ENCODE measurements around the gene KCNG2.
"Not testable (repeated sequence)": the region's sequence is repeated elsewhere in the genome, so short reads cannot be mapped to it uniquely, and the experiment has no call there.

Gene KCNG2, protein sequence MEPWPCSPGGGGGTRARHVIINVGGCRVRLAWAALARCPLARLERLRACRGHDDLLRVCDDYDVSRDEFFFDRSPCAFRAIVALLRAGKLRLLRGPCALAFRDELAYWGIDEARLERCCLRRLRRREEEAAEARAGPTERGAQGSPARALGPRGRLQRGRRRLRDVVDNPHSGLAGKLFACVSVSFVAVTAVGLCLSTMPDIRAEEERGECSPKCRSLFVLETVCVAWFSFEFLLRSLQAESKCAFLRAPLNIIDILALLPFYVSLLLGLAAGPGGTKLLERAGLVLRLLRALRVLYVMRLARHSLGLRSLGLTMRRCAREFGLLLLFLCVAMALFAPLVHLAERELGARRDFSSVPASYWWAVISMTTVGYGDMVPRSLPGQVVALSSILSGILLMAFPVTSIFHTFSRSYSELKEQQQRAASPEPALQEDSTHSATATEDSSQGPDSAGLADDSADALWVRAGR

DNA sequence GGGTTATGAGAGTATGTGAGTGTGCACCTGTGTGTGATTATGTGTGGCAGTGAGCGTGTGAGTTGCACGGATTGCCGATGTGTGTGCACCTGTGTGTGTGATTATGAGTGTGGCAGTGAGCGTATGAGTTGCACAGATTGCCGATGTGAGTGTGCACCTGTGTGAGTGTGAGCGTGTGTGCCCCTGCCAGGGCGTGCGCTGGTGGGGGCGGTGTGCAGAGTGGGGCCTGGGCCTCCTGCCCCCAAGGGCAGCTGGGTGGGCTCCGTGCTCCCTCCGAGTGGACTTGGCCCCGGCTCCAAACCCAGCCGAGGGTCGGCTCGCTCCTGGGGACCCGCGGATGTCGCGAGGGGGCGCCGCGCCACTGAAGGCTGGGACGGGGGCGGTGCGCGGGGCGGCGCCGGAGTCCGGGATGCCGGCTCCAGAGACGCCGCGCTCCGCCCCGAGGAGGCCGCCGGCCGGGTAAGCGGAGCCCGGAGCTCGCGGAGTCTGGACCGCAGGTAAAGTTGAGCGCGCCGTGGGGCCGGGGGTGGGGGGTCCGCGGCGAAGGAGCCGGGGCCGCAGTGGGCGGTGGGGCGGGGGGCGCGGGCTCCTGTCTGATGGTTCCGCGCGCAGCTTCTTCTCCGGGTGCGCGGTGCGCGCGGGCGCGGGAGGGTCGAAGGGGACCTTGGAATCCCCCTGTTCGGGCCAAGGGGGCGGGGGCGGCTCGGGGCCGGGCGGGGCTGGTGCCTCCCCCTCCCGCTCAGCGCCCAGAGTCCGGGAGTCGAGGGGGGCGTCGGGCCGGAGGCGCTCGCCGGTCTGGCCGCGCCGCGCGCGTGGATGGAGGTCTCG, at the start of gene KCNG2:
TSS of gene KCNG2 (plus strand) at position 421 of the 828 bp plus-strand sequence. CDS start 65,730 bp downstream, outside the sequence.
- DNase-seq, result peak; percentile 25 to 32

DNA sequence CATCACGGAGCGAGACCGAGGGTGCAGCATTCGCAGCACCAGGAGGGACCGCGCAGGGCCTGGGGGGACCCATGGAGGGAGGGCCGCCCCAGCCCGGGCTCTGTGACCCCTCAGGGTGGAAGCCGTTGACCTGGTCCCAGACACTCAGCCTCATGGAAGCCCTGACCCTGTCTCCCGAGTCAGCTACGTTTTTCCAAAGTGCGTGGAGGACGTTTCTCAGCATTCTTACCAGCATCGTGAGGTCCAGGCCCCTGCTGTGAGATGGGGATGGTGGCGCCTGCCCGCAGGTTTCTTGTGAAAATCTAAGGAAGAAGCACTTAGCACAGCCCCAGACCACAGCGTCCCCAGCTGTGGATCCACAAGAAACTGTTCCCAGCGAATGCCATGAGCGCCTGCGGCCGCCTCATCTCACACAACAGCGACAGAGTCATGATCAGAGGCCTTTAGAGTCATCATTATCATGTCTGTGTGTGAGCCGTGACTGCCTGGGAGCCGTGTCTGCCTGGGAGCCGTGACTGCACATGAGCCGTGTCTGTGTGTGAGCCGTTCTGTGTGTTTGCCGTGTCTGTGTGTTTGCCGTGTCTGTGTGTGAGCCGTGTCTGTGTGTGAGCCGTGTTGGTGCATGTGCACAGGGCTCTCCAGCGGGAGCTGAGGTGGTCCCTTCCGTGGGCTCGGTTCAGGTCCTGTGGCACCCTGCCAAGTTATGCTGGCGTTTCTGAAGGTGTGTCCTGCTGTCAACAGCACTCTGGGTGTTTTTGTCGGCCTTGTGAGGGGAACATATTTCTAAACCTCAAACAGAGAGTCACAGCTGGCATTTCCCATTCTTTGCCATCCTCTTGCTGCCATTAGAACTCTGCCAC, 49.2 kb upstream of the KCNG2 start:
- no peak for DNase-seq

DNA sequence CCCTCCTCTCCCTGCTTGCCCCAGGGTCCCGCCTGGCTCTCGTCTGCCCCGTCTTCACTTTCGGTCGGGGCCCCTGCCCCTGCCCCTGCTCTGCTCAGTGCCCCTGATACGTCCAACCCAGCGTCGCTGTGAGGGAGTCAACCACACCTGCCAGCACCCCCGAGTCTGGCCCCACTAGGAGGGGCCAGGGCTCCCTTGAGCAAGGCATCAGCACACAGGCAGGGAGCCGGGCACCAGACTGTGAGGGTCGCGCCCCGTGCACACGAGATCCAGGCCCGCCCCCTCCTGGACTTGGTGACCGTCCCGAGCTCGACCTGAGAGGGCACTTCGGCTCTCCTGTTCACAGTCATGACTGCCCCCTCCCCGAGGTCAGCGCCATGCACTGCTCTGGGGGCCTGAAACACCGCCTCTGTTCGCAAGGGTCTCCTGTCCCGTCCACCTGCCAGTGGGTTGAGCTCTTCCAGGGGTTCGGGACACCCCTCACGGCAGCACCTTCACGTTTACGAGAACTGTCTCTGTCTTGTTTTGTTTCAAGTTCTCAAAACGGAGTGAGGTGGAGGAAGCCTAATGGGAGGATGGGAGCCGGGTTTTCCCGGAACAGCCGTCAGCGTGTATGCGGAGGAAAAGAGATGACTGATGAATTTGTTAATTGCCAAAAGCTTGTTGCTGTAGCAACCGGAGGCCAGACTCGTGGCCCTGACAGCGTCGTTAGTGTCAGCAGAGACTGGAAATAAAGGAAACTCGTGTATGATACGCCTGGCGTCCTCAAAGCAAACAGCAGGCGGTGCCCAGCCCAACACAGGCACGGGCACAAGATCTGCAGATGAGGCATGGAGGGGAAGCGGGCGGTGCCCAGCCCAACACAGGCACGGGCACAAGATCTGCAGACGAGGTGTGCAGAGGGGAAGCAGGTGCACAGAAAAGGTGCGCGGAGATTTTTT, 48.2 kb upstream of the KCNG2 start:
- DNase-seq, result no peak

DNA sequence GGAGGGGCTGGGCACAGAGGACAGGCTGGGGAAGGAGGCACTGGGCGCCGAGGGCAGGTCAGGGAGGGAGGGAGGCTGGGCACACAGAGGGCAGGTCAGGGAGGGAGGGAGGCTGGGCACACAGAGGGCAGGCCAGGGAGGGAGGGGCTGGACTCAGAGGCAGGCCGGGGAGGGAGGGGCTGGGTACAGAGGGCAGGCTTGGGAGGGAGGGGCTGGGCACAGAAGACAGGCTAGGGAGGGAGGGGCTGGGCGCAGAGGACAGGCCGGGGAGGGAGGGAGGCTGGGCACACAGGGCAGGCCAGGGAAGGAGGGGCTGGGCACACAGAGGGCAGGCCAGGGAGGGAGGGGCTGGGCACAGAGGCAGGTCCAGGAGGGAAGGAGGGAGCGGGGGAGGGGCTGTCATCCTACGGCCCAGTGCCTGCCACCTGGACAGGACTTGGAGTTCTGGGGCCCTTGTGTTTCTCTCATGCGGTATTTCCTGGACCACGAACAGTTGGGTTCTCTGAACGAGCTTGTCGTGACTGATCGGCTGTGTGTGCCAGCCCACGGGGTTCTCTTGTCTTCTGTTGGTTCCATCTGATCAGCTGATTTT, 46.7 kb upstream of the KCNG2 start:
- no peak for DNase-seq

DNA sequence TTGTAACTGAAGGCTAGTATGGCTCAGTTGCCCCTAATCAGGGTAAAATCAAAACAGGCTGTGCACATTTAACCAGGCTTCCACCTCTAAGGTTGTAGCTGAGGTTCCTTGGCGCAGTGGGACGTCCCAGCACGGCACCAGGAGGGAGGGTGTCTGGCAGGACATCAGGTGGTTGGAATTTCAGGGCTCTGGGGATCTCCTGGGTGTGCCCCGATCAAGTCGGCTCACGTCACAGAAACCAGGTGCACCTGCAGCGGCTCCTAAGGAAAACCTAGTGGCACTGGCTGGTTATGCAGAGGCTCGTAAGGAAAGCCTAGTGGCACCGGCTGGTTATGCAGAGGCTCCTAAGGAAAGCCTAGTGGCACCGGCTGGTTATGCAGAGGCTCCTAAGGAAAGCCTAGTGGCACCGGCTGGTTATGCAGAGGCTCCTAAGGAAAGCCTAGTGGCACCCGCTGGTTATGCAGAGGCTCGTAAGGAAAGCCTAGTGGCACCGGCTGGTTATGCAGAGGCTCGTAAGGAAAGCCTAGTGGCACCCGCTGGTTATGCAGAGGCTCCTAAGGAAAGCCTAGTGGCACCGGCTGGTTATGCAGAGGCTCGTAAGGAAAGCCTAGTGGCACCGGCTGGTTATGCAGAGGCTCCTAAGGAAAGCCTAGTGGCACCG, 45.7 kb upstream of the KCNG2 start:
- DNase-seq, result not testable (repeated sequence)

DNA sequence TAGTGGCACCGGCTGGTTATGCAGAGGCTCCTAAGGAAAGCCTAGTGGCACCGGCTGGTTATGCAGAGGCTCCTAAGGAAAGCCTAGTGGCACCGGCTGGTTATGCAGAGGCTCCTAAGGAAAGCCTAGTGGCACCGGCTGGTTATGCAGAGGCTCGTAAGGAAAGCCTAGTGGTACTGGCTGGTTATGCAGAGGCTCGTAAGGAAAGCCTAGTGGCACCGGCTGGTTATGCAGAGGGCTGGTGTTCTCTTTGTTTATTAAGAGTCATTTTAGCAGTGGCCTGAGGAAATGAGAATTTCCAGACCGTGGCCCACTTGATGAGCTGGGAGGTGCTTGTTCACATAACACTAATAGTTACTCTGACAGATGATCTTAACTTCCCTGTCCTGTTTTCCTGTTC, 44.8 kb upstream of the KCNG2 start:
- not testable (repeated sequence) for DNase-seq

DNA sequence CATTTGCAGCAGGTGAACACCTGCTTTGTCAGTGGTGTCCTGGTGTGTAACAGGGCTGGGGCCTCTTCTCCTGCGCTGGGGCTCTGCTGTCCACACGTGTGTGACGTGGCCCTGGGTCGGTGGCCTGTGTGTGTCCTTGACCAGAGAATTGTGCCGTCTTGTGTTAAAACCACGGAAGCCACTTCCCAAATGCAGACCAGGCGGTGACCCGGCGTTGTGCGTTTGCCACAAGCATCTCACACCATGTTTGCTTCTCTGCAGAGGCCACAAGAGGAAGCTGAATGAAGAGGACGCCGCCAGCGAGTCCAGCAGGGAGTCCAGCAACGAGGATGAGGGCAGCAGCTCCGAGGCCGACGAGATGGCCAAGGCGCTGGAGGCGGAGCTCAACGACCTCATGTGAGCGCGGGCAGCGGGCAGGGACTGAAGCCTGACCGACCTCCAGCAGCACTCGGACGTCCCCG, 44.3 kb upstream of the KCNG2 start:
- DNase-seq, result no peak

DNA sequence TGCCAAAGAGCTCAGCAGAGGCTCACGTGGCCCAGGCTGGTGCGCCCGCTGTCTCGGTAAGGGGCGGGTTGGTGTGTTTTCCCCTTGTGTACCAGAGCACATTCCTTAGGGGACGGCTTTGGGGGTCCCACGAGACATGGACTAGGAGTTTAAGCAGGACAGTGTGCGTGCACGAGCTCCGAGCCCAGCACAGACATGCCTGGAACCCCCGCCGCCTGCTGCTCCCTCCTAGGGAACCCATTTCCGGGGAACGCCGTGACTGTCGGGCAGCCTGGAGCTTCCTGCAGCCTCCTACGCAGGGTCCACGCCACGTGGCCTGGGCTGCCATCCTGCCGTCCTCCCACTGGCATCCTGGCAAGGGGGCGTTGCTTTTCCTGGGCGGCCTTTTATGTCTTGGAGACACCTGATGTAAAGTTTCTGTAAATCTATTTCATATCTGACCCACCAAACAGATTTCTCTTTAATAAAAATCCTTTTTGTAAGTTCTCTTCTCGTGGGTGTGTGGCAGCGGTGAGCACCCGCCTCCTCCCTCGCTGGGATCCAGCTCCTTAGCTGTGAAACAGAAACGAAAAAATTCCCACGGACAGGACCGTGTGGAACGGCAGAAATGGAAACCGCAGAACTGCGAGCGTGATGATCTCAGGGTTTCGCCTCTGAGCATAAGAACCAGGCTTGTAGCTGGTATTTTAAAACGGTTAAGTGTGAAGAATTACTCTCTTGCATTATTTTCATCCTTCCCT, 43.5 kb upstream of the KCNG2 start:
- DNase-seq, result no peak

DNA sequence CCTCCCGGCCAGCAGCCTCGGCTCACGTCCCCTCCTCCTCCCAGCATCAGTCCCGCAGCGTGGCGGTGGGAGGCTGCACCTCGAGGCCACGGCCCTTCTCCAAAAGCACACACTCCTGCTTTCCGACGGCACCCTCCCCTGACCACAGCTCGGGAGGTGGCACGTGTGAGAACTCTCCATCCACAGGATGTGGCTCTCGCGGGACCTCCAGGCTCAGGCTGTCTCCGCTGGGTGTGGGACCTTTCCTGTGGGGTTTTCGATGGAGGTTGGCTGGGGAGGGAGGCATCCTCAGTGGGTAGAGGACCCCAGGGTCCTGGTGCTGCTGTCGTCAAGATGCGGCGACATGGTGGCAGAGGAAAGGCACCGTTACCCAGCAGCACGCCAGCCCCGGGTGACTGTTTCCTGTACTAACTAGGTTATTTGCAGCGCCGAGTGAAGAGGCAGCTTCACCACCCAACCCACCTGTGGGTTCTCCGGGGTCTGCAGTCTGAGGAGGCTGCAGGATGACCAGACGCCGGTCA, 42.8 kb upstream of the KCNG2 start:
- DNase-seq, result no peak

DNA sequence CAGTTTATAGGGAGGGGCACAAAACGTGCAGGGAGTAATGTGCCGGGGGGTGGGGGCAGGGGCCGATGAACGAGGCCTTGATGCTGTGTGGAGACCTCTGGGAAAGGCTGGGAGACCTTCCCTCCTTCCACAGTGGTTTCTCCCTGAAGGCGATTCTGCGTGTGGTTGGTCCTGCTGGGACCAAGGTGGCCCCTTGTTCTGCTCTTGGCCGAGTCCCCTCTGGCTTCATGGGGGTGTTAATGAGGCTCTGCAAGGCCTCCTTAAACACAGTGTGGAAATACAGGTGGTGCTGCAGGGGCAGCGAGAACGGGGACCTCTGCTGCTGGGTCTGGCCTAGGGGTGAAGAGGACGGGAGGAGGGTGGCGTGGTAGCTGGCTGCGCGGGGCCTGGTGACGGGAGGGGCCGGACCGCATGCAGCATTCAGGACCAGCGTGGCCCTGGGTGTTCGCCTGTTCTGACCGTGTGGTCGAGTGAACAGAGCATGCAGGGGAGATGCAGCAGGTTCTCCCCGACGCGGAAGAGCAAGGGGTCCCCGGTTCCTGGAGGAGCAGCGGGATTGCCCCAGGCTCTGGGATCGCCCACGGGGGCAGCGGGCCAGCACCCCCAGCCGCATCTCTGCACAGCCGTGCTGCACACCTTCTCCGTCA, 42.1 kb upstream of the KCNG2 start:
- DNase-seq, result no peak

DNA sequence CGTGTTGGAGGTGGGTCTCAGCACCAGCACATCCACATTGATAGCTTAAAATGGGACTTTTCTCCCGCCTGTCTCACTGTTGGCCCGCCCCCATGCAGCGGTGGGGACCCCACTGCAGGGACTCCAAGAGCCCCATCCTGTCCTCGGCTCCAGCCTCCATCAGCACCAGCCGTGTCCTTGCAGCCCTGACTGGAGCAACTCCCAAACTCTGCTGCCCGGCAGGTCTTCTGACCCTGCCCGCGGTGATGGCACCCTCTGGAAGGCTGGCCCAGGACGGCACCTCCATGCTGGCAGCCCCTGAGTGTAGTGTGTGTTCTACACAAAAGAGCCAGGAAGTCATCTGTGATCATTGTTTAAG, 41.6 kb upstream of the KCNG2 start:
- no peak for DNase-seq

DNA sequence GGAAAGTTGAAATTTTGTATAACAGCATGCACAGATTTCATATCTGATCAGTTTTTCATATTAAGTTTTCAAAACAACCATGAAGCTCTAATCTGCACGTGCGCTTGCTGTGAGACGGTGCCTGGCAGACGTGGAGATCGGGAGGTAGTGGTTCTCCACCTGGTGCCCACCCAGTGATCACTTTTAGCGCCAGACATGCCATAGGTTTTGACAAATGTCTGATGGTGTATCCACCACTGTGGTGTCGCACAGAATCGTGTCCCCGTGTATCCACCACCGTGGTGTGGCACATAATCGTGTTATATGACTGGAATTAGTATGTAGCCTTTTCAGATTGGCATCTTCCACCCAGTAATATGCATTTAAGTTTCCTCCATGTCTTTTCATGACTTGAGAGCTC, 40.9 kb upstream of the KCNG2 start:
- no peak for DNase-seq

DNA sequence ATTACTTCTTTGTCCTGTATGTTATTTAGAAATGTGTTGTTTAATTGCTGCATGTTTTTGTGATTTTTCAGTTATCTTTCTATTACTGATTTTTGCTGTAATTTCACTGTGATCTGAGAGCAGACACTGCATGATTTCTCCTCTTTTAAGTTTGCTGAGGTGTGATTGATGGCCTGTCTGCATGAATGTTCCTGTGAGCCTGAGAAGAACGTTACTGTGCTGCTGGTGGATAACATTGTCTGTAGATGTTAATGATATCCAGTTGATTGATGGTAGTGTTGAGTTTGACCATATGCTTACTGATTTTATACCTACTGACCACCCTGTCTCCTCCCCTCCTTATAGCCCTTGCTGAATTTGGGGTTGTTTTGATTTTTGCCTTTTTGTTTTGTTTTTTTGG, 37.4 kb upstream of the KCNG2 start:
- no peak for DNase-seq

DNA sequence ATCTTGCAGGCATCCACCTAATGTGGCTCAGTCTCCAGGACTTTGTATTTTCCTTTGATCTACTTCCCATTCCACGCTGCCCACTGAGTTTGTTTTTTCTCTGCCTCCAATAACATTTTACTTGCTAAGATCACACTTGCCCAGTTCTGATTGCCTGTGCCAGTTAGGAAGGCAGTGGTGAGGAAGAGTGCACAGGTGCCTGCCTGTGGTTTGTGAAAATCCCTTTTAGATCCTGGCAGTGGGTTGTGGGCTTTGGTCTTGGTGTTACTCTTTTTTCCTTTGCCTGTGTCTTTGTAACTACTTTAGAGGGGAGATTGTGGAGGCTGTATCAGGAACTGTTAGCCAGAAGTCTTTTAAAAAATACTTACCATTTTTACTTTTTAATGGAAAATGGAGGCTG, 36.9 kb upstream of the KCNG2 start:
- no peak for DNase-seq

DNA sequence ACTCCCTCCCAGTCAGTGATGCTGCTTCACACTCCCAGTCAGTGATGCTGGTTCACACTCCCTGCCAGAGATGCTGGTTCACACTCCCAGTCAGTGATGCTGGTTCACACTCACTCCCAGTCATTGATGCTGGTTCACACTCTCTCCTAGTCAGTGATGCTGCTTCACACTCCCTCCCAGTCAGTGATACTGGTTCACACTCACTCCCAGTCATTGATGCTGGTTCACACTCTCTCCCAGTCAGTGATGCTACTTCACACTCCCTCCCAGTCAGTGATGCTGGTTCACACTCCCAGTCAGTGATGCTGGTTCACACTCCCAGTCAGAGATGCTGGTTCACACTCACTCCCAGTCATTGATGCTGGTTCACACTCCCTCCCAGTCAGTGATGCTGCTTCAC, 34.3 kb upstream of the KCNG2 start:
- no peak for DNase-seq

DNA sequence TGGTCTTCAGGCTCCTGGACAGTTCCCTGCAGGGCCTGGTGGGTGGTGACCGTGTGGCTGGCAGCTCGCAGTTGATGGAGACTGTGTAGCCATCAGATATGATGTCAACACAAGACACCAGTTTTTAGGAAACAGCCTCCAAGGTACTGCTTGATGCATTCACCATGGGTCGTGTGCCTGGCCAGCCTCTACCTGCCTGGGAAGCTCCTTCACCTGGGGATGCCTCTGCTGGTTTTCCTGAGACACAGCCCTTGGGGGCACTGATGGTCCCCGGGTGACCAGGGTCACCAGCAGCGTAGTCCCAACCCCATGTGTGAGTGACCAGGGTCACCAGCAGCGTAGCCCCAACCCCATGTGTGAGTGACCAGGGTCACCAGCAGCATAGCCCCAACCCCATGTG, 33.6 kb upstream of the KCNG2 start:
- no peak for DNase-seq

DNA sequence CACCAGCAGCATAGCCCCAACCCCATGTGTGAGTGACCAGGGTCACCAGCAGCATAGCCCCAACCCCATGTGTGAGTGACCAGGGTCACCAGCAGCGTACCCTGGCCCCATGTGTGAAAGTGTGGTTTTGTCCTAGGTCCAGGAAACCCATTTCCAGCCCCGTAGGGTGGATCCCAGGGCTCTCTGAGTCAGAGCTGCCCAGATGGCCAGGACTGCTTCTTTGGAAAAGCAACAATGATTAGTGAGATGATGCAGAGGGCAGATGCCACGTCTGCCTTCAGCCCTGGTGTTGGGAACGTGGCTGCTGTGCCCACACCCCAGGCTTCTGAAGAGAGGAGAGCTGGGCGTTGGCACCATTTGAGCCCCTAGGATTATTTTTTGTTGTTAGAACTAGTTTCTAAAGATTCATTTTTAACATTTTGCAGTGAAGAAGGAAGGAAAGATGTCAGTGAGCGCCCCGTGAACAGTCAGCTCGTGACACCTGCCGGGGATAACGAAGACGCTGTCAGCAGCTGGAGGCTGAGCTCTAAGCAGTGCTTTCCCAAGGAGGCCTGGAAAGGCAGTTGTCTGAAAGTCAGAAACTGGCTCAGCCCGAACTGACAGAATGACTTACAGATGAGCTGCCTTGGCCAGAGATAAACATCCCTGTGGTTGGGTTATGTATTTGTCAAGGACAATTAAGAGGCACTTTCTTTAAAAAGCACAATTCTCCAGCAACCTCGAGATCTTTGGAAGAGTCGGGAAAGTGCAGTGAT, 32.1 kb upstream of the KCNG2 start:
- no peak for DNase-seq

DNA sequence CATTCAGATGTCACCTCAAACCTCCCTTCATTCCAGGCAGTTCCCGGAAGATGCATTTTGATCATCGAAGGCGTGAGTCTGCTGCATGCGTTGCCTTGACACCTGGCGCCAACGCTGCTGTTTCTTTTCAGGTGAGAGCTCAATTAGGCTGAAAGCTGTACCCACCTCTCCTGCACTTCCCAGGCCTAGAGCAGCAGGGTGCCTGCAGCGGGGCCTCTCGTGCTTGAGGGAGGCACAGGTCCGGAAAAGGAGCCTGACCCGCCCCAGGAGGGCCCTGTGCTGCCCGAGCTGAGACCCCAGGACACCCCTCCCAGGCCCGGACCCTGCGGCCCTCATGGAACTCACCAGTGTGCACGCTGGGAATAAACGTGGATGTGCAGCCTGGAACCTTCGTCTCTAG, 31.4 kb upstream of the KCNG2 start:
- no peak for DNase-seq

DNA sequence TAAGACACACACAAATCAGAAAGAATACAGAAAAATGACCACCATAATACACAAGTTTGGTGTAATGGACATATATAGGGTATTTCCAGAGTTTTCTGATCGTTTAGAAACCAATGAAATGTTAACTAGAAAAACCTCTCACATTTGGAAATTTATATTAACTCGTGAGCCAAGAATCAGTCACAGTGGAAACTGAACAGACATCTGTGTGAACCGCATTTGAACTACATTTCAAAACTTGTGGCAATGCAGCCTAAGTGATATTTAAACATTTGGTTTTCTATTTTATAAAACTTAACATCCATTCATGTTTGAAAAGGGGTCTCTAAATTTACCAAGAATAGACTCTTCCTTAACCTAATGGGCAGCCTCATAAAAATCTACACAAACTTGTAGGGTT, 29.0 kb upstream of the KCNG2 start:
- DNase-seq, result no peak

Data from activated CD4-positive, alpha-beta T cell treated with anti-CD3 and anti-CD28 coated beads, Interleukin-2, amount 50 U/mL, for 48 hours (primary cell).